HG03457 (cell line): ENCODE data around the gene FUT6.
A peak's percentile ranks its signal among the peaks of the same experiment; 100 is the strongest.

Experiments
- ATAC-seq: cut with Tn5 transposase; IDR thresholded peaks from one replicate; pipeline ENCODE4 v1.9.1; 2021; ENCODE audit warnings: moderate number of reproducible peaks; ENCODE audit not compliant: unreplicated experiment

FUT6 gene

DNA sequence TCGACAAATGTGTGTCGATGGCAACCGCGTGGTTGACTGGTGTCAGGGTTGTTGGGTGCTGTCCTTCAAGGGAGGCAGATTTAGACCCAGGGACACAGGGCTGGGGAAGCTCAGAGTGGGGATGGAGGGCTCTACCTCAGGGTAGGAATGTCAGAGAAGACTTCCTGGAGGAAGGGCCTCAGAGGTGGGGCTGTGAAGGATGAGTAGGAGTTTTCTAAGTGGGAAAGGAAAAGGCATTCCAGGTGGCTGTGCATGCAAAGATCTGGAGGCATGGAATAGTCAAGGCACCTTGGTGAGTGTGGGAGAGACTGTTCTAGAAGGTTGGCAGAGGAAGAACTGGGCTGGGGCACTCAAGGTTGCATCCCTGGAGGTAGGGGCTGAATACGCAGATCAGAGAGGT is 32.6 kb downstream of the FUT6 start:
- no peak for ATAC-seq

DNA sequence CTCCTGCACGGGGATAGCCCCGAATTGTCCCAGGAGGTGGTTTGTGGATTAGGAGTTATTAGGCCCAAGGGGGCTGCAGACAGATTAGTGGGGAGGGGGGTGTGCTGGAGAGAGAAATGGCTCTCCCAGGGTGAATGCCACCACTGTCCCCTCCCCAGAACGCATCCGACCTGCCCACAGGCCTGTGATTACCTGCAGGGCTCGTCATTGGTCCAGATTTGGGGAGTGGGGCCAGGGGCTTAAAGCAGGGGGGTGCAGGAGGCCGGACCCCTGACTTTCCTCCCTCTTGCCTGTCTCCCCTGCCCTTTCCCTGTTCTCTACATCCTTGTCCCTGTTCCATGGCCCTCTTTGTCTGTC is 33.4 kb downstream of the FUT6 start:
- no peak for ATAC-seq

DNA sequence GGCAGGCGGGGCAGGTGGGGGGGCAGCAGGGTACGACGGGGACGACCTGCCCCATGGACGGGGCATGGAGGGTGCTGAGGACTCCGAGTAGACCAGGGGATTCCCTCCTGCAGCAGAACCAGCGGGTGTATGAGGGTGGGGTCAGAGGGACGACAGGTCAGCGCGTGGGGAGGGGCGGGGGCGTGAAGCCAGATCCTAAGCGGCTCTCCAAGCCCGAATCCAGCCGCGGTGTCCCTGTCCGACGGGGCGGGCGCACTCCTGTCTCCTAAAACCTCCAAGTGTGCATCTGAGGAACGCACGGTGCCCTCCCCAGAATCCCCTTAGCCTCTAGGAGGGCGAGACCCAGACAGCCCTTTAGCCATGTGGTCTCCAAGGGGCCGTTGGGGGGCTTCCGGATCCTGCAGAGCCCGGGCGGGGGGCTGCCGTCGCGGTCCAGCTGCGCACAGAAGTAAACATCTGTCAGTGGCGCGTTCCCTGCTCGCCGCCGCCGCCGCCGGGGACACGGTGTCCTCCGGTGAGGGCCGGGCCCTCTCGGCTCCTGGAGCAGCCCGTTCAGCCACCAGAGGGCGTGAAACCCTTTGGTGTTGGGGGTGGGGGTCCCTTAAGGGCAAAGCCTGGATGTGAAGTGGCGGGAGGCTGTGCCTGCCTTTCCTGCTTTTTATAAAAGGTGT is 33.9 kb downstream of the FUT6 start:
- no peak for ATAC-seq

- ATAC-seq, result no peak
Observed at GRCh38 chr19:5804516-5805461, 34.7 kb downstream of the FUT6 start, which contains the start of gene NRTN. TSS of gene NRTN (plus strand) at chr19:5805067. CDS start at chr19:5824166, 19,099 bp downstream.

DNA sequence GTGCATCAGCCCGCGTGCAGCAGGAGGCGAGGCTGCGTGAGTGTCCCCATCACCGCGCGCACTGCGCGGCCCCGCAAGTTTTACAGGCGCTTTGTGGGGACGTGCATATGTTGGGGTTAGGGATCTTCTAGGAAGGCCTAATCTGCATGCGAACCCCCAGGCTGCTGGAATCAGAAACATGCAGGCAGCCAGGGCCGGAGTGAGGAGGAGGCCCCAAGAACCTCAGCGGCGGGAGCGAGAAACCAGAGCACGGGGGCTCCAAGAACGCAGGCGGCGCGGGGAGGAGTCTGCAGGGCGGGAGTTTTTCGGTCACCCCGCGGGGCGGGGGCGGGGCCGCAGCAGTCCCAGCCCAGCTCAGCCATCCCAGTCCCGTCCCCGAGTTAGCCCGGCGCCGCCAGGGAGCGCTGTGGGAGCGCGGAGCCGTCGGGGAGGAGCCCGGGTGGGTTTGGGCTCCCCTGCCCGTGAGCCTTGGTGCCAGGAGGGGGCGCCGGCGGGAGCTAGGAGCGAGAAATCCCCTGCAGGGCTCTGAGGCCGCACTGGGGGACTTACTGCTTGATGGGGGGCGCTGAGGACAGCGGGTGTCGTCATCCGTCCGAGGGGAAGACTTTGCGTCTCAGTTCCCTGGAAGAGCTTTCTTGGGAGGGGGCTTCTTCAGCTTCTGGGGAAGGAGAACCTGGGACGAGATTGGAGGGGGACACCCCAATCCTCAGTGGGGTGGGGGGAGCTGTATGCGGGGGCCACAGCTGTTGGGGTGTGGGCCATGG is 35.6 kb downstream of the FUT6 start:
- ATAC-seq, result peak; percentile 69

GRCh38 chr19:5803441-5803751 is 36.1 kb downstream of the FUT6 start:
- ATAC-seq, result no peak

DNA sequence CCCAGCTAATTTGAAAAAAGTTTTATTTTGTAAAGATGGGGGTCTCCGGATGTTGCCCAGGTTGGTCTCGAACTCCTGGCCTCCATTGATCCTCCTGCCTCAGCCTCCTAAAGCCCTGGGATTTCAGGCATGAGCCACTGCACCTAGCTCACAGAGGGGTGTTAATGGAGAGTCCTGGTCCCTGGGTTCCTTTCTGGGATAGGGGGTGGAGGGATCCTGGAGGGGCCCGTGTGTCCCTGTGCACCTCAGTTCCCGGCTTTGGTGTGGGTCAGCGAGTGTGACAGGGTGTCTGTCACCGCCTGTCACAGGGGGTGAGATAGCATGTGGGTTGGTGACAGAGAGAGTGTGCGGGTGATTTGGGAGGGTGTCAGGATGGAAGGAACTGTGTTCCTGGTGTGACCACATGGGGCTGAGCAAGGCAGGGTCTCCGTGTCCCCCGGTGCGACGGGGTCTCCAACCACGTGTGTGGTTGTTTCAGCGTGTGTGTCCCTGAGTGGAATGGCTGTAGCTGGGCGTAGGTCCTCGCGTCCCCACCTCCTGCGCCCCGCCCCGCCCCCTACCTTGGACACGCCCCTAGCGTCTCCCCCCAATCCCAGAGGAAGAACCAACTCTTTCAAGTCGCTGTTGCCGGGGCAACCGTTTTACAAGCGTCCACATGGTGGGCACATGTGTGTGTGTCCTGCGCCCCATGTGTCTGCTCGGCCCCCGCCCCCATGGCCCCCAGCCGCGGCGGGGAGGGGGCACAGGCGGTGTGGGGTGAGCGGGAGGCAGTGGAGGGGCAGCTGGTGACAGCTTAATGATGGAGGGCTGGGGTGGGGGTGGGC is 37.5 kb downstream of the FUT6 start:
- no peak for ATAC-seq

GRCh38 chr19:5800361-5801270 is 38.9 kb downstream of the FUT6 start:
- no peak for ATAC-seq

DNA sequence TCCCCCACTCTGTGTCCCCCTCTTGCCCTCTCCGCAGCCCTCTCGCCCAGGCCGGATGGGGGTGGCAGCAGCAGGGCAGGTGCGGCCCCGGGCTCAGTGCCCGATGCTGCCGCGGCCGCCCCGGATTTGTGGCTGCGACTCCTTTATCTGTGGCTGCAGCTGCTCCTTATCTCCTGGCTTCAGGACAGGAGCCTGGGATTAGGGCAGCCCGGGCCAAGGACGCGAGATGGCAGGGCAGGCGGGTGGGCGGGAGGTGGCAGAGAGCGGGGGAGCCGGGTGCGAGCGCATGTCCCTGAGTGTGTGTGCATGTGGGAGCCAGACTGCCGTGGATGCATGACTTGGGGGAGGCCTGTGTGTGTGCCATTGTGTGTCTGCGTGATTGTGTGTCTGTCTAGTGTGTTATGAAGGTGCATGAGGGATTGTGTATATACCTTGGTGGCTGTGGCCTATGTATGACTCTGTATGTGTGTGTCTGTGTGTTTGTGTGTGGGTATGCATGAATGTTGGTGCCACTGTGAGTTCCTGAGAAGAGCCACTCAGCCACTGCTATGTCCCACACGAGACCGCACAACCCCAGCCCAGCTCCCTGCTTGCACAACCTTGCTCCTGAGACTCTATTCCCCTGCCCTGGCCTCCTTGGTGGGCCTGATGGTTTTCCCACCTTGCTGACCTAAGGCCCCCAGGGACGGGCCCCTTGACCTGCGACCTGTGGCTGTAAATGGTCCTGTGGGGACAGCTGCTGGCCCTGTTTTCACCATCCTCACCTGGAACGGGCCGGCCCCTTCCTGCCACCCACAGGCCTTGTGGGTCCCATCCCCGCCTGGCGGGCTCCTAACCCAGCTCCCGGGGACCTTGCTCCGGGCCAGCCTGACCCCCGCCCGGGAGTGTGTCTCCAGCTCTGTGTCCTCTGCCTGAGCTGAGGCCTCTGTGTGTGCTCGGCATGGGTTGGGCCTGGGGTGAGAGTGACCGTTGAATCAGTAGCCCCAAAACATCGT is 40.0 kb downstream of the FUT6 start:
- ATAC-seq, result no peak

GRCh38 chr19:5798244-5798643 is 41.3 kb downstream of the FUT6 start:
- no peak for ATAC-seq

GRCh38 chr19:5795382-5795919 is 44.1 kb downstream of the FUT6 start:
- ATAC-seq, result no peak

GRCh38 chr19:5793188-5793587 is 46.3 kb downstream of the FUT6 start:
- no peak for ATAC-seq

DNA sequence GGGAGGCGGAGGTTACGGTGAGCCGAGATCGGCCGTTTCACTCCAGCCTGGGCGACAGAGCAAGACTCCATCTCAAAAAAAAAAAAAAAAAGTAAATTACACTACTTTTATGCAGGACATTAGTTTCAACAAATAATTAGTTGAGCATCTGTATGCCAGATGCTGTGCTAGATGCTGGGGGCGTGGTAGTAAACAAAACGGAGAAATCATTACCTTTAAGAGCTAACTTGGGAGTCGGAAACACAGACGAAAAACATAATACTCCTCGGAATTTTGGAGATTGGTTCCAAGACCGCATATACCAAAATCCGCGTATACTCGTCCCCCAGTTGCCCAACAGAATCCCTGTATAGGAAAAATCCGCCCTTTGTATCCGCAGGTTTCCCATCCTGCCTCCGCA is 47.3 kb downstream of the FUT6 start:
- no peak for ATAC-seq

DNA sequence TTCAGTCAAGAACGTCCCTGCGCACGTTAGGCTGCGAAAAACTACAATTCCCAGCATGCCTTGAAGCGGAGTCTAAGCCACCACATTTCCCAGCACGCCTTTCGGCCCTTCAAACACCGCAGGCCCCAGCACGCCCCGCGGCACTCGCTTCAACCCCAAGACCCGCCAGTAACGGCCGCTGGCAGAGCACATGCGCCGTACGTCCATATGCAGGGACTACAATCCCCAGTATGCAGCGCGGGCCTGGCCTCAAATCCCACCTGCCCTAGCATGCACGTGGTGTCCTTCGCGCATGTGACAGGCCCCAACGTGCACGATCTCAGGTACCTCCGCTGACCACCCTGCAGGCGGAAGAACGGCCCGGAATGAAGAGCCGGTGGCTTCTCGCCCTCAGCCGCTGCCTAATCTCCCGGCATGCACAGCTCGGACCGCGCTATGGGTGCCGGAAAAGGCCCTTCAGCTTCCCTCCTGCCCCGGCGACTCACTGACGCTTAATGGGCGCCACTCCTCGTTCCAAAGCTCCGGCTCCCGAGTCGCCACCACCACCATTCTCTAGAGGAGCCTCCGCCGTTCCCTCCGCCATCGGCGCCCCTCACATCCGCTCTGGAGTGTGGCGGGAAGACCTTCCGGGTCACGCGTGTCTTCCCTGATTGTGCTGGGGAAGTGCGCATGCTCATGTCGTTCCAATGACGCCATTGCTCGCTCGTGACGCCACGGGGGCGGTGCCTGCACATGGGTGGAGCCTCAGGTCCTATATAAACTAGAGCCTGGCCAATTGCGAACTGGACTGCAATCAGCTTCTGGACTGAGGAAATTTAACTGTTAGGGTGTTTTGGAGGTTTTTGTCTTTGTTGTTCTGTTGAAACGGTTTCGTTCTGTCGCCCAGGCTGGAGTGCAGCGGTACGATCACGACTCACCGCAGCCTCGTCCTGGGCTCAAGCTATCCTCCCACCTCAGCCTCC is 48.7 kb downstream of the FUT6 start, which contains the start of gene DUS3L:
Gene DUS3L, minus strand, starts transcription at position 605 of the 962 bp plus-strand sequence. Its CDS starts 22 bp downstream, at position 583.
- peak; percentile 73 for ATAC-seq

- no peak for ATAC-seq
Observed at GRCh38 chr19:5789886-5790558, 49.5 kb downstream of the FUT6 start.

- no peak for ATAC-seq
Observed at GRCh38 chr19:5789351-5789761, 50.1 kb downstream of the FUT6 start.
